ENCODE data around the gene RAD9A.

The RAD9A gene

GRCh38 chr11:67373648-67374570 lies 17.9 kb upstream of the RAD9A start:
- H3K4me3 ChIP-seq (ENCODE audit: low read depth, low read length): peak overlapping the region; percentile 47

- H3K4me3 ChIP-seq (ENCODE audit: low read depth, low read length): no peak overlapping the region
Observed at GRCh38 chr11:67374571-67375281, 17.1 kb upstream of the RAD9A start.

GRCh38 chr11:67375320-67376055 lies 16.3 kb upstream of the RAD9A start:
- H3K4me3 ChIP-seq (ENCODE audit: low read depth, low read length): peak overlapping the region; percentile 20

GRCh38 chr11:67376063-67376820 lies 15.5 kb upstream of the RAD9A start:
- peak overlapping the region; percentile 20 for H3K4me3 ChIP-seq (ENCODE audit: low read depth, low read length)

GRCh38 chr11:67376873-67377808 lies 14.6 kb upstream of the RAD9A start:
- H3K4me3 ChIP-seq (ENCODE audit: low read depth, low read length): no peak overlapping the region

- no peak overlapping the region for H3K4me3 ChIP-seq (ENCODE audit: low read depth, low read length)
Observed at GRCh38 chr11:67378544-67378943, 13.2 kb upstream of the RAD9A start.

GRCh38 chr11:67379061-67380058 lies 12.4 kb upstream of the RAD9A start:
- no peak overlapping the region for H3K4me3 ChIP-seq (ENCODE audit: low read depth, low read length)

GRCh38 chr11:67381244-67381972 lies 10.4 kb upstream of the RAD9A start:
- H3K4me3 ChIP-seq (ENCODE audit: low read depth, low read length): no peak overlapping the region

- no peak overlapping the region for H3K4me3 ChIP-seq (ENCODE audit: low read depth, low read length)
Observed at GRCh38 chr11:67382276-67383136, 9.3 kb upstream of the RAD9A start.

- H3K4me3 ChIP-seq (ENCODE audit: low read depth, low read length): no peak overlapping the region
Observed at GRCh38 chr11:67384851-67385366, 6.9 kb upstream of the RAD9A start.

GRCh38 chr11:67387069-67387468 lies 4.7 kb upstream of the RAD9A start:
- H3K4me3 ChIP-seq (ENCODE audit: low read depth, low read length): no peak overlapping the region

GRCh38 chr11:67387518-67387917 lies 4.3 kb upstream of the RAD9A start:
- H3K4me3 ChIP-seq (ENCODE audit: low read depth, low read length): no peak overlapping the region

GRCh38 chr11:67389477-67389876 lies 2.3 kb upstream of the RAD9A start:
- no peak overlapping the region for H3K4me3 ChIP-seq (ENCODE audit: low read depth, low read length)

- H3K4me3 ChIP-seq (ENCODE audit: low read depth, low read length): peak overlapping the region; percentile 81
Observed at GRCh38 chr11:67390947-67391303, 861 bp upstream of the RAD9A start.

- peak overlapping the region; percentile 81 for H3K4me3 ChIP-seq (ENCODE audit: low read depth, low read length)
Observed at GRCh38 chr11:67392183-67392715, 463 bp downstream of the RAD9A start.

- no peak overlapping the region for H3K4me3 ChIP-seq (ENCODE audit: low read depth, low read length)
Observed at GRCh38 chr11:67393437-67393836, 1.7 kb downstream of the RAD9A start.
